ENCODE data around the gene EVI2B.
"Not testable (repeated sequence)": the region's sequence is repeated elsewhere in the genome, so short reads cannot be mapped to it uniquely, and the experiment has no call there.

EVI2B gene

GRCh38 chr17:31310886-31311285 lies 3.0 kb downstream of the EVI2B start:
- no peak for DNase-seq (ENCODE audit: low read depth)

- DNase-seq (ENCODE audit: low read depth) = no peak
These were observed 3.6 kb downstream of the EVI2B start for GRCh38 chr17:31310260-31310659.

GRCh38 chr17:31309556-31309955 lies 4.3 kb downstream of the EVI2B start:
- no peak for DNase-seq (ENCODE audit: low read depth)

GRCh38 chr17:31308372-31309334 lies 5.2 kb downstream of the EVI2B start:
- no peak for DNase-seq (ENCODE audit: low read depth)

- DNase-seq (ENCODE audit: low read depth) = no peak
These were observed 6.2 kb downstream of the EVI2B start for GRCh38 chr17:31307640-31308039.

GRCh38 chr17:31299624-31300023 lies 14.2 kb downstream of the EVI2B start:
- DNase-seq (ENCODE audit: low read depth) = no peak

- no peak for DNase-seq (ENCODE audit: low read depth)
These were observed 16.8 kb downstream of the EVI2B start, which contains the start of gene OMG for GRCh38 chr17:31297090-31297489. TSS of gene OMG (minus strand) at chr17:31297239. CDS start at chr17:31296331, 908 bp downstream.

GRCh38 chr17:31296142-31296541 lies 17.7 kb downstream of the EVI2B start:
- no peak for DNase-seq (ENCODE audit: low read depth)

GRCh38 chr17:31295489-31295871 lies 18.4 kb downstream of the EVI2B start:
- DNase-seq (ENCODE audit: low read depth) = no peak

GRCh38 chr17:31294820-31295488 lies 18.9 kb downstream of the EVI2B start:
- DNase-seq (ENCODE audit: low read depth) = no peak

GRCh38 chr17:31294231-31294630 lies 19.6 kb downstream of the EVI2B start:
- no peak for DNase-seq (ENCODE audit: low read depth)

GRCh38 chr17:31293581-31293980 lies 20.3 kb downstream of the EVI2B start:
- DNase-seq (ENCODE audit: low read depth) = no peak

- DNase-seq (ENCODE audit: low read depth) = no peak
These were observed 22.0 kb downstream of the EVI2B start for GRCh38 chr17:31291820-31292219.

- DNase-seq (ENCODE audit: low read depth) = no peak
These were observed 24.1 kb downstream of the EVI2B start for GRCh38 chr17:31289790-31290189.

- DNase-seq (ENCODE audit: low read depth) = not testable (repeated sequence)
These were observed 25.9 kb downstream of the EVI2B start for GRCh38 chr17:31287932-31288331.

GRCh38 chr17:31286587-31286986 lies 27.3 kb downstream of the EVI2B start:
- DNase-seq (ENCODE audit: low read depth) = no peak

GRCh38 chr17:31283841-31284240 lies 30.0 kb downstream of the EVI2B start:
- no peak for DNase-seq (ENCODE audit: low read depth)

- DNase-seq (ENCODE audit: low read depth) = no peak
These were observed 32.8 kb downstream of the EVI2B start for GRCh38 chr17:31281061-31281460.

- no peak for DNase-seq (ENCODE audit: low read depth)
These were observed 34.5 kb downstream of the EVI2B start for GRCh38 chr17:31279401-31279800.

- DNase-seq (ENCODE audit: low read depth) = no peak
These were observed 38.7 kb downstream of the EVI2B start for GRCh38 chr17:31275116-31275515.

GRCh38 chr17:31274252-31274651 lies 39.6 kb downstream of the EVI2B start:
- DNase-seq (ENCODE audit: low read depth) = peak; percentile 36

GRCh38 chr17:31273516-31273915 lies 40.3 kb downstream of the EVI2B start:
- no peak for DNase-seq (ENCODE audit: low read depth)

- DNase-seq (ENCODE audit: low read depth) = no peak
These were observed 41.1 kb downstream of the EVI2B start for GRCh38 chr17:31272803-31273202.

All from HS-5 (cell line).